ENCODE data around the gene SEZ6.
A peak's percentile ranks its signal among the peaks of the same experiment; 100 is the strongest.

Gene SEZ6

GRCh38 chr17:28974451-28974850, 31.4 kb downstream of the SEZ6 start:
- DNase-seq = no peak

GRCh38 chr17:28973425-28973824, 32.4 kb downstream of the SEZ6 start:
- DNase-seq = peak; percentile 69

GRCh38 chr17:28972437-28972836, 33.4 kb downstream of the SEZ6 start:
- no peak for DNase-seq

- DNase-seq = no peak
Measured at GRCh38 chr17:28970879-28971278, 35.0 kb downstream of the SEZ6 start.

GRCh38 chr17:28969706-28970393, 36.0 kb downstream of the SEZ6 start:
- DNase-seq = no peak

GRCh38 chr17:28968914-28969295, 36.9 kb downstream of the SEZ6 start:
- DNase-seq = no peak

- no peak for DNase-seq
Measured at GRCh38 chr17:28968231-28968913, 37.5 kb downstream of the SEZ6 start.

- no peak for DNase-seq
Measured at GRCh38 chr17:28967221-28968135, 38.4 kb downstream of the SEZ6 start.

- no peak for DNase-seq
Measured at GRCh38 chr17:28963841-28964240, 42.0 kb downstream of the SEZ6 start.

- no peak for DNase-seq
Measured at GRCh38 chr17:28963055-28963611, 42.7 kb downstream of the SEZ6 start.

- no peak for DNase-seq
Measured at GRCh38 chr17:28961391-28961790, 44.4 kb downstream of the SEZ6 start.

GRCh38 chr17:28960256-28961061, 45.4 kb downstream of the SEZ6 start:
- DNase-seq = no peak

GRCh38 chr17:28959471-28959871, 46.4 kb downstream of the SEZ6 start:
- no peak for DNase-seq

GRCh38 chr17:28958820-28959455, 46.9 kb downstream of the SEZ6 start:
- DNase-seq = no peak

- DNase-seq = no peak
Measured at GRCh38 chr17:28957992-28958355, 47.9 kb downstream of the SEZ6 start.

- DNase-seq = no peak
Measured at GRCh38 chr17:28957277-28957991, 48.4 kb downstream of the SEZ6 start.

GRCh38 chr17:28956861-28957260, 49.0 kb downstream of the SEZ6 start:
- no peak for DNase-seq

GRCh38 chr17:28956112-28956511, 49.7 kb downstream of the SEZ6 start:
- DNase-seq = no peak

GRCh38 chr17:28955408-28955807, 50.4 kb downstream of the SEZ6 start:
- DNase-seq = no peak

GRCh38 chr17:28954886-28955285, 50.9 kb downstream of the SEZ6 start:
- DNase-seq = no peak

GRCh38 chr17:28953444-28954118, 52.3 kb downstream of the SEZ6 start:
- DNase-seq = peak; percentile 55
